Brain microvascular endothelial cell (primary cell): Measurements from ENCODE around the gene FILIP1.

Source experiments
- DNase-seq: peaks from one replicate; pipeline ENCODE4 v3.0.0-alpha.2; 2020
- H3K27ac ChIP-seq: fragments of 250-450 bp; sonication (Bioruptor Pico); 2 replicates; pipeline ENCODE4 v1.5.1; 2020; ENCODE audit warnings: mild to moderate bottlenecking, moderate library complexity
- H3K27me3 ChIP-seq: fragments of 250-450 bp; sonication (Bioruptor Pico); replicated peaks from 2 replicates; pipeline ENCODE4 v1.5.1; 2020; ENCODE audit warnings: mild to moderate bottlenecking
- H3K36me3 ChIP-seq: fragments of 250-450 bp; sonication (Bioruptor Pico); replicated peaks from 2 replicates; pipeline ENCODE4 v1.5.1; 2020; ENCODE audit warnings: mild to moderate bottlenecking
- H3K4me3 ChIP-seq: 2 replicates; pipeline ENCODE4 v1.5.1; 2011; ENCODE audit warnings: low read depth, mild to moderate bottlenecking, control low read depth, low read length, moderate library complexity
- in situ Hi-C: cut with HindIII; loops from 2 replicates; pipeline ENCODE4 v1.10.0; 2017; ENCODE audit warnings: low sequenced_read_pairs, low pct_ligation_motif_present
- TF ChIP-seq, protein P1 (sequence below): IDR thresholded peaks from 2 replicates; pipeline ENCODE4 v1.5.1; 2011; ENCODE audit warnings: low read depth, mild to moderate bottlenecking, moderate library complexity, low read length, control low read depth, inconsistent platforms; ENCODE audit errors: missing control alignments

The FILIP1 gene

DNA sequence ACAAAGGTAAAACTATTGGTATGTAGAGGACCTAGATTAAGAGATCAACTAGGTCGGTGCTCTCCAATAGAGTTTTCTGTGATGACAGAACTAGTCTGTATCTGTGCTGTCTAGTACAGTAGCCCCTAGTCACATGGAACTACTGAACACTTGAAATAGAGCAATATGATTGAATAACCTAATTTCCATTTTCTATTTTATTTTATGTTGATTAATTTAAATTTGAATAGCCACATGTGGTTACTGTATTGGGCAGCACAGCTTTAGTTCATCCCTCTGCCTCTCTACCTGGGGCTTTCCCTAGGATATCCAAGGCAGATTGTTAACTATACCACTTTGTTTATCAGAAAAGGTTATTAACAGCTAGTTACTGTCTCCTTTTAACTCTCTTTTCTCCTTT, 27.0 kb downstream of the FILIP1 start:
- in situ Hi-C loops = no loop called here
- Histone ChIP-seq H3K36me3 (no peaks in the 10 kb centered on the region), H3K27ac (no peak overlapping the region), H3K4me3 (no peak overlapping the region), H3K27me3 (no peaks in the 10 kb centered on the region)
- DNase-seq = no peak
- TF ChIP-seq, protein P1, sequence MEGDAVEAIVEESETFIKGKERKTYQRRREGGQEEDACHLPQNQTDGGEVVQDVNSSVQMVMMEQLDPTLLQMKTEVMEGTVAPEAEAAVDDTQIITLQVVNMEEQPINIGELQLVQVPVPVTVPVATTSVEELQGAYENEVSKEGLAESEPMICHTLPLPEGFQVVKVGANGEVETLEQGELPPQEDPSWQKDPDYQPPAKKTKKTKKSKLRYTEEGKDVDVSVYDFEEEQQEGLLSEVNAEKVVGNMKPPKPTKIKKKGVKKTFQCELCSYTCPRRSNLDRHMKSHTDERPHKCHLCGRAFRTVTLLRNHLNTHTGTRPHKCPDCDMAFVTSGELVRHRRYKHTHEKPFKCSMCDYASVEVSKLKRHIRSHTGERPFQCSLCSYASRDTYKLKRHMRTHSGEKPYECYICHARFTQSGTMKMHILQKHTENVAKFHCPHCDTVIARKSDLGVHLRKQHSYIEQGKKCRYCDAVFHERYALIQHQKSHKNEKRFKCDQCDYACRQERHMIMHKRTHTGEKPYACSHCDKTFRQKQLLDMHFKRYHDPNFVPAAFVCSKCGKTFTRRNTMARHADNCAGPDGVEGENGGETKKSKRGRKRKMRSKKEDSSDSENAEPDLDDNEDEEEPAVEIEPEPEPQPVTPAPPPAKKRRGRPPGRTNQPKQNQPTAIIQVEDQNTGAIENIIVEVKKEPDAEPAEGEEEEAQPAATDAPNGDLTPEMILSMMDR = no peak

DNA sequence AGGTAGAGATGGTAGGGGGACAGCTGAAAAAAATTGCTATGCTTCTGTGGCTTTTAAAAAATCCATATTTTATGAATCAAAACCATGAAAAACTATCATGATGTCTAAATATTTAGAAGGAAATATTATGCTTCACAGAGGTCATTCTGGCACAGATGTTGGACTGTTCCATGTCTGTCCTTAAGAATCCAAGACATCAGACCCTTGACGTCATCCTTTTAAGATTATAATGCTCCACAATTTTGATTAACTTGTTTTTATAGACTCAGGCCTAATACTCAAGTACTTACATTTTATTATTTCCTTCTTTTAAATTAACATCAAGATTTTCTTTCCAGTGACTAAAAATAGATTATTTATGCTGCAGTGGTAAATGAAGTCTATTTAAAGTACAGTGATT, 29.7 kb downstream of the FILIP1 start:
- in situ Hi-C loops = no loop called here
- TF ChIP-seq, protein P1 = no peak
- H3K27me3 ChIP-seq = no peaks in the 10 kb centered on the region
- no peaks in the 10 kb centered on the region for H3K36me3 ChIP-seq
- DNase-seq = no peak
- no peak overlapping the region for H3K4me3 ChIP-seq
- H3K27ac ChIP-seq = no peak overlapping the region

DNA sequence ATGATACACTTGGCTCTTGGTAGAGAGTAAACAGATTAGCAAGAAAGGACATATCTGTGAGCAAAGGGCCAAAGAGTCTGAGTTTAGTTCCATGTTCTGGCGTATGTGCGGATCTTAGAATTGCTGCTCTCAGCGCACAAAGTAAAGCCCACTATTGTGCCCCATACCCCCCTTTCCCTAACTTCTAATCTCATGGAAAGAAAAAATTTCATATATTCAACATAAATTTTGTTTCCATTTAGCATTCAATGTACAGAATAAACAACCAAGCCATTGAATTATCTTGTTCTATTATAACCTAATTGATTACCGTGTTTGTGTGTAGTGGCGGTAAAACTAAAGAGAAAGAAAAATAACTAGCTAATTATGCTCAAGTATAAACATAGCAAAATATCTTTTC, 30.5 kb downstream of the FILIP1 start:
- Histone ChIP-seq H3K4me3 (no peak overlapping the region), H3K36me3 (no peaks in the 10 kb centered on the region), H3K27ac (no peak overlapping the region), H3K27me3 (no peaks in the 10 kb centered on the region)
- in situ Hi-C loops = no loop called here
- TF ChIP-seq, protein P1 = no peak
- no peak for DNase-seq

DNA sequence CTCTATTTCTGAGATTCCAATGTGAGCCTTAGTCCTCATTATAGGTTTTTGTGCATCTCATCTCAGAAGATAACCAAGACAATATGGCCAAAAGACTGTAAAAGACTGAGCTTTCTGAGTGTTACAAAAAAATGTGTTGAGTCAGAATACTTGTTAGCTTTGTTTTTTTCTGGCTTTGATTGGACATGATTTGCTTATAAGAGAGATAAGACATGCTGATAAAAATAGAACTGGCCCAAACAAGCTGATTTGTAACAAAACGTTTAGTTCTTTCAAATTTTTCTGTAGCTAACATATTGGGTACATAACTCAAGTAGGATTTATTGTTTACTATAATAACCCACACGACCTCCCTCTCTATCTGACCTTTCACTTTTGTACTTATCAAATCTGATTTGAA, 32.9 kb downstream of the FILIP1 start:
- Histone ChIP-seq H3K4me3 (no peak overlapping the region), H3K27ac (no peak overlapping the region), H3K27me3 (no peaks in the 10 kb centered on the region), H3K36me3 (no peaks in the 10 kb centered on the region)
- TF ChIP-seq, protein P1 = no peak
- no peak for DNase-seq
- in situ Hi-C loops = no loop called here

DNA sequence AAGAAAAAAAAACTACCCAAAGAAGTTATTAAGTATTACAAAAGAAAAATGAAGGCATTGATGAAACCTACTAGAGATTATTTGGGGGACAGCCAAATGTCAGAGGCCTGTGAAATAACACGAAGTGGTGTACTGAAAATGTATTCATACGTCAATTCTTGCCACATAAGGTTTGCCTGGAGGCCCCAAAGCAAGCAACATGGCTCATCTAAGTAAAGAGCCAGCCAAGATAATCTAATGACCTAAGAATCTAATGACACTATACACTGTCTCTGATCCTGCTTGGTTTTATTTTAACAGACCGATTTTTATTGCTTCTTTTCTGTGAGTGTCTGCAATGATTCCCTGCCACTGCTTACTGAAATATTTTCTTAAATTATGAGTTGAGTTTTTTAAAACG, 34.7 kb downstream of the FILIP1 start:
- in situ Hi-C loops = no loop called here
- Histone ChIP-seq H3K27me3 (no peaks in the 10 kb centered on the region), H3K27ac (no peak overlapping the region), H3K4me3 (no peak overlapping the region), H3K36me3 (no peaks in the 10 kb centered on the region)
- peak; percentile 74 for DNase-seq
- TF ChIP-seq, protein P1 = no peak

DNA sequence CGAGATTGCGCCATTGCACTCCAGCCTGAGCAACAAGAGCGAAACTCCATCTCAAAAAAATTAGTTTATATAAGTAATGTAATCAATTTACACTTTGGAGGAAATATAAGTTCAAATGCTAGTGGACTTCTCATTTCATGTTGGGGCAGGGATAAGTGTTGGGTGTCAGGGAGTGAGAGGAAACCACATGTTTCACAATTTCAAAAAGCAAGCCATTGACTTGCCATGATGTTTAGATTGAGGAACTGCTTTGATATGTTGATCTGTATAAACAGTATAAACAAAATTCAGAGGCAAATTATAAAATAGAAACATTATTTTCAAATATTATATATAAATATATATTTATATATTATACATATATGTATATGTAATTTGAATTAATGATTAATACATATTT, 42.7 kb downstream of the FILIP1 start:
- in situ Hi-C loops = no loop called here
- TF ChIP-seq, protein P1 = no peak
- H3K36me3 ChIP-seq = no peaks in the 10 kb centered on the region
- H3K27me3 ChIP-seq = no peaks in the 10 kb centered on the region
- no peak for DNase-seq
- H3K4me3 ChIP-seq = no peak overlapping the region
- no peak overlapping the region for H3K27ac ChIP-seq
